ENCODE measurements around the gene RICTOR.

Gene RICTOR

GRCh38 chr5:38921174-38921573, 153.0 kb downstream of the RICTOR start:
- H3K27ac ChIP-seq = no peak overlapping the region
- TF ChIP-seq CTCF (conservative IDR thresholded peaks at IDR 0.05) = no peak
- TF ChIP-seq ZFX (IDR thresholded peaks at IDR 0.05) = no peak

- H3K27ac ChIP-seq = no peak overlapping the region
- no peak for TF ChIP-seq ZFX (IDR thresholded peaks at IDR 0.05)
- TF ChIP-seq CTCF (conservative IDR thresholded peaks at IDR 0.05) = no peak
Observed at GRCh38 chr5:38916802-38917201, 157.4 kb downstream of the RICTOR start.

GRCh38 chr5:38913714-38914113, 160.5 kb downstream of the RICTOR start:
- H3K27ac ChIP-seq = no peak overlapping the region
- TF ChIP-seq CTCF (conservative IDR thresholded peaks at IDR 0.05) (no peak), ZFX (IDR thresholded peaks at IDR 0.05) (no peak)

GRCh38 chr5:38911933-38912332, 162.3 kb downstream of the RICTOR start:
- H3K27ac ChIP-seq = no peak overlapping the region
- TF ChIP-seq ZFX (IDR thresholded peaks at IDR 0.05) (no peak), CTCF (conservative IDR thresholded peaks at IDR 0.05) (no peak)

GRCh38 chr5:38906503-38906902, 167.7 kb downstream of the RICTOR start:
- no peak overlapping the region for H3K27ac ChIP-seq
- no peak for TF ChIP-seq ZFX (IDR thresholded peaks at IDR 0.05)
- TF ChIP-seq CTCF (conservative IDR thresholded peaks at IDR 0.05) = no peak

- no peak for TF ChIP-seq ZFX (IDR thresholded peaks at IDR 0.05)
- no peak for TF ChIP-seq CTCF (conservative IDR thresholded peaks at IDR 0.05)
Observed at GRCh38 chr5:38905516-38905915, 168.7 kb downstream of the RICTOR start.

GRCh38 chr5:38899936-38900335, 174.3 kb downstream of the RICTOR start:
- no peak overlapping the region for H3K27ac ChIP-seq
- TF ChIP-seq ZFX (IDR thresholded peaks at IDR 0.05) = no peak
- TF ChIP-seq CTCF (conservative IDR thresholded peaks at IDR 0.05) = no peak

More at GRCh38 chr5:38905516-38905915, 168.7 kb downstream of the RICTOR start:
- H3K27ac ChIP-seq = no peak overlapping the region

All from C4-2B (cell line).